ENCODE measurements around the gene OBSCN. TPM values are rescaled to one million over a fixed set of nuclear protein-coding genes. Genes with fewer than 3 reads are reported as not detected.
A peak's percentile ranks its signal among the peaks of the same experiment; 100 is the strongest.

OBSCN gene
- total and polyA plus RNA-seq, 11 donors, result 155 to 524 (median 354) TPM

DNA sequence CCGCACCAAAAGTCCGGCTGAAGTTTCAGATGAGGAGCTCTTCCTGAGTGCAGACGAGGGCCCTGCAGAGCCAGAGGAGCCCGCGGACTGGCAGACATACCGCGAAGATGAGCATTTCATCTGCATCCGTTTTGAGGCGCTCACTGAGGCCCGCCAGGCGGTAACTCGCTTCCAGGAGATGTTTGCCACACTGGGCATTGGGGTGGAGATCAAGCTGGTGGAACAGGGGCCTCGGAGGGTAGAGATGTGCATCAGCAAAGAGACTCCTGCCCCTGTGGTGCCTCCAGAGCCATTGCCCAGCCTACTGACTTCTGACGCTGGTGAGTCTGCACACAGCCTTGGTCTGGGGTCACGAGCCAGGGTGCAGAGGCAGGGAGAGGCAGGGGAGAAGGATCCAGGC lies 114.1 kb downstream of the OBSCN start:
- Histone ChIP-seq H3K4me3 (no peak overlapping the region), H3K27ac (no peak overlapping the region), H3K27me3 (no peaks in the 10 kb centered on the region), H3K36me3 (peaks cover 0 to 94% (median 68%) of the 10 kb centered on the region in 9 donors), H3K4me1 (no peaks in the 10 kb centered on the region), H3K9me3 (peaks cover 0 to 18% (median 4%) of the 10 kb centered on the region in 12 donors)
- DNase-seq (peak in 1 of 5 donors; percentile 13), ATAC-seq (no peak)
- WGBS, 4 donors, result 94 to 96% (median 96%) methylated on average over 13 to 15 of the region's 15 CpGs
- intact Hi-C loops (cut with DNase I), result no loop called here
- TF ChIP-seq, protein P1, sequence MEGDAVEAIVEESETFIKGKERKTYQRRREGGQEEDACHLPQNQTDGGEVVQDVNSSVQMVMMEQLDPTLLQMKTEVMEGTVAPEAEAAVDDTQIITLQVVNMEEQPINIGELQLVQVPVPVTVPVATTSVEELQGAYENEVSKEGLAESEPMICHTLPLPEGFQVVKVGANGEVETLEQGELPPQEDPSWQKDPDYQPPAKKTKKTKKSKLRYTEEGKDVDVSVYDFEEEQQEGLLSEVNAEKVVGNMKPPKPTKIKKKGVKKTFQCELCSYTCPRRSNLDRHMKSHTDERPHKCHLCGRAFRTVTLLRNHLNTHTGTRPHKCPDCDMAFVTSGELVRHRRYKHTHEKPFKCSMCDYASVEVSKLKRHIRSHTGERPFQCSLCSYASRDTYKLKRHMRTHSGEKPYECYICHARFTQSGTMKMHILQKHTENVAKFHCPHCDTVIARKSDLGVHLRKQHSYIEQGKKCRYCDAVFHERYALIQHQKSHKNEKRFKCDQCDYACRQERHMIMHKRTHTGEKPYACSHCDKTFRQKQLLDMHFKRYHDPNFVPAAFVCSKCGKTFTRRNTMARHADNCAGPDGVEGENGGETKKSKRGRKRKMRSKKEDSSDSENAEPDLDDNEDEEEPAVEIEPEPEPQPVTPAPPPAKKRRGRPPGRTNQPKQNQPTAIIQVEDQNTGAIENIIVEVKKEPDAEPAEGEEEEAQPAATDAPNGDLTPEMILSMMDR (IDR thresholded peaks at IDR 0.05), result no peak
- TF ChIP-seq POLR2A (IDR thresholded peaks at IDR 0.05), result no peak

DNA sequence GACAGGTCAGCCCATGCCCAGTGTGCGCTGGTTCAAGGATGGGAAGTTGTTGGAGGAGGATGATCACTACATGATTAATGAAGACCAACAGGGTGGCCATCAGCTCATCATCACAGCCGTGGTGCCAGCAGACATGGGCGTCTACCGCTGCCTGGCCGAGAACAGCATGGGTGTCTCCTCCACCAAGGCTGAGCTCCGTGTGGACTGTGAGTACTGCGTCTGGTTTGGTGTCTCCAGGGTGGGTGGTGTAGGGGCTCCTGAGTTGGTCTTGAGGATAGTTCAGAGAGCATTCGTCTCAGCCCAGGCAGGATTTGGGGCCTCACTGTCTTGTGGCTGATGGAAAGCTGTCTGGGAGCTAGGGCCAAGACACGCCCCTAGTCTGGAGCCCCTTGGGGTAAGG lies 115.6 kb downstream of the OBSCN start:
- TF ChIP-seq, protein P1 (IDR thresholded peaks at IDR 0.05), result no peak
- TF ChIP-seq POLR2A (IDR thresholded peaks at IDR 0.05), result no peak
- DNase-seq (peak in 2 of 5 donors; percentile 3 to 6), ATAC-seq (no peak)
- no peak overlapping the region for H3K27ac ChIP-seq
- H3K9me3 ChIP-seq, result peaks cover 0 to 18% (median 4%) of the 10 kb centered on the region in 12 donors
- no peak overlapping the region for H3K4me3 ChIP-seq
- intact Hi-C loops (cut with DNase I), result no loop called here
- H3K27me3 ChIP-seq, result no peaks in the 10 kb centered on the region
- peaks cover 0 to 12% (median 0%) of the 10 kb centered on the region in 12 donors for H3K4me1 ChIP-seq
- WGBS, 4 donors, result 93 to 98% (median 95%) methylated on average over 6 to 9 of the region's 9 CpGs
- H3K36me3 ChIP-seq, result peaks cover 0 to 91% (median 68%) of the 10 kb centered on the region in 9 donors

DNA sequence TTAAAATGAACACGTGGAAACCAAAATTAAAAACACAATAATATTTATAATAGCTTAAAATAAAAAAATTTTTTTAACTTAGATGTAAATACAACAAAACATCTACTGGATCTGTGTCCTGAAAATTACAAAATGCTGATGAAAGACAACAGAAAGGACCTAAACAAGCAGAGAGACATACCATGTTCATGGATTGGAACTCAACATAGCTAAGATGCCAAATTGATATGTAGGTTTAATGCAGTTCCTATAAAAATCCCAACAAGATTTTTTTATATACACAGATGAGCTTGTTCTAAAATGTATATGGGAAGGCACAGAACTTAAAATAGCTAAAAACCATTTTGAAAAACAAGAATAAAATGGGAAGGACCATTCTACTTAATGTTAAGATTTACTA lies 117.4 kb downstream of the OBSCN start:
- Histone ChIP-seq H3K27me3 (no peaks in the 10 kb centered on the region), H3K4me1 (peaks cover 0 to 28% (median 0%) of the 10 kb centered on the region in 12 donors), H3K4me3 (no peak overlapping the region), H3K27ac (no peak overlapping the region), H3K9me3 (peaks cover 0 to 18% (median 4%) of the 10 kb centered on the region in 12 donors), H3K36me3 (peaks cover 0 to 77% (median 52%) of the 10 kb centered on the region in 9 donors)
- ATAC-seq (no peak), DNase-seq (no peak)
- WGBS, 4 donors, result 72 to 85% (median 82%) methylated on average over 1 of the region's 1 CpG
- TF ChIP-seq, protein P1 (IDR thresholded peaks at IDR 0.05), result no peak
- TF ChIP-seq POLR2A (IDR thresholded peaks at IDR 0.05), result no peak
- intact Hi-C loops (cut with DNase I), result no loop called here

DNA sequence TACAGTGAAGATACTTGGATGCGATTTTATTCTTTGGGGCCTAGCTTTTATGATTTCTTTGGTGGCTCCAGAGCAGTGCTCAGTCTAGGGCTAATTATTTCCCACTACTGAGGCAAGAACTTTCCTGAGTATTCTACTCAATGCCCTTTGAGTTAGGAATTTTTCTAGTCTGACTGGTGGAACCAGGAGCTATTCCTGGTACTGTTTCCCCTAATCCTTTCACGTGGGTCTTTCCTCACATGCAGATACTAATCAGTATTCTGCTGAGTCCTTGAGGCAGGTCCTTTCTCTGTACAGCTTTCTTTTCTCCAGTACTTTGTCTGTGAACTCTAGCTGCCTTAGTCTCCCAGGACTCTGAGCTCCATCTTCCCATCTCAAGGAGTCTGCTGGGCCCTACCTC lies 122.0 kb downstream of the OBSCN start:
- intact Hi-C loops (cut with DNase I), result no loop called here
- peak in 2 of 4 donors; percentile 55 for ATAC-seq
- Histone ChIP-seq H3K4me3 (no peak overlapping the region), H3K27ac (peak overlapping the region in 1 of 12 donors; percentile 16), H3K9me3 (peaks cover 0 to 11% (median 2%) of the 10 kb centered on the region in 12 donors), H3K36me3 (peaks cover 0 to 73% (median 29%) of the 10 kb centered on the region in 9 donors), H3K27me3 (no peaks in the 10 kb centered on the region), H3K4me1 (peaks cover 0 to 28% (median 0%) of the 10 kb centered on the region in 12 donors)
- WGBS, 4 donors, result 53 to 63% (median 59%) methylated on average over 2 of the region's 2 CpGs
- DNase-seq, result no peak
- TF ChIP-seq, protein P1 (IDR thresholded peaks at IDR 0.05), result no peak
- TF ChIP-seq POLR2A (IDR thresholded peaks at IDR 0.05), result no peak

Measured in heart left ventricle (tissue), 16 donors.